DOHH2 (cell line): ENCODE data around the gene CETP.

ENCODE experiments used
- CTCF ChIP-seq: fragments of 200-600 bp; sonication (generic); IDR thresholded peaks from one replicate; pipeline ENCODE4 v1.5.1; 2014; ENCODE audit warnings: antibody characterized with exemption, mild to moderate bottlenecking, low read depth, low read length; ENCODE audit not compliant: poor library complexity, severe bottlenecking
- EZH2phosphoT487 ChIP-seq: fragments of 200-600 bp; sonication (generic); IDR thresholded peaks from 2 replicates; pipeline ENCODE4 v1.6.1; 2017; ENCODE audit warnings: borderline replicate concordance, mild to moderate bottlenecking, antibody characterized with exemption, low read length, moderate library complexity, mixed read lengths

DNA sequence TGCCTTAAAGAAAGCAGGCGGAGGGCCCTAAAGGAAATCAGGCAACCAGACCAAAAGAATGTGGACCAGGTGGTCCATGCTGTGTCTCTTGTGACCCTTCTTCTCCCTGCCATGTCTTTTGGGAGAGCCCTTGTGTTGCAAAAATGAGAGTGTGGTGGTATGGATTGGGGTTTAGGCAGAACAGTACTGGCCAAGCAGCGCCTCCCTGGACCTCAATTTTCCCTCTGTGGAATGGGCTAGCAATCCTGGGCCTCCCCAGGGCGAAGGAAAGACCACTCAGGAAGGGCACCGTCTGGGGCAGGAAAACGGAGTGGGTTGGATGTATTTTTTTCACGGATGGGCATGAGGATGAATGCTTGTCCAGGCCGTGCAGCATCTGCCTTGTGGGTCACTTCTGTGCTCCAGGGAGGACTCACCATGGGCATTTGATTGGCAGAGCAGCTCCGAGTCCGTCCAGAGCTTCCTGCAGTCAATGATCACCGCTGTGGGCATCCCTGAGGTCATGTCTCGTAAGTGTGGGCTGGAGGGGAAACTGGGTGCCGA, 20.1 kb downstream of the CETP start:
- TF ChIP-seq CTCF (no peak), EZH2phosphoT487 (no peak)
